HepG2 (cell line): ENCODE results near the gene VAMP2. TPM values are rescaled to one million over a fixed set of nuclear protein-coding genes. Genes with fewer than 3 reads are reported as not detected.

Experiments used
- BHLHE40 ChIP-seq: IDR thresholded peaks from 2 replicates; pipeline ENCODE4 v1.6.1; 2011; ENCODE audit warnings: low read length, improper control_type of control experiment
- DR1 ChIP-seq: sonication (generic); formaldehyde crosslinking; IDR thresholded peaks from 2 replicates; pipeline ENCODE4 v1.8.0; 2021; ENCODE audit warnings: mild to moderate bottlenecking, missing genetic modification reagents, inconsistent platforms
- KLF16 ChIP-seq, 2 experiments: sonication (generic) in 1 of 2; formaldehyde crosslinking in 1 of 2; IDR thresholded peaks; 2 replicates each; pipeline versions ENCODE4 v1.6.1 to v1.8.0; 2016 to 2023; ENCODE audit warnings: missing genetic modification reagents in 2 of 2, missing compliant biosample characterization in 1 of 2
- NAIF1 ChIP-seq: sonication (generic); formaldehyde crosslinking; IDR thresholded peaks from 2 replicates; pipeline ENCODE4 v1.5.0; 2020; ENCODE audit warnings: mild to moderate bottlenecking, missing genetic modification reagents, borderline replicate concordance
- POLR2A ChIP-seq, 2 experiments: IDR thresholded peaks; 2 replicates each; pipeline ENCODE4 v1.6.1; 2011; ENCODE audit warnings: low read depth in 2 of 2, low read length in 2 of 2, mild to moderate bottlenecking in 1 of 2, moderate library complexity in 1 of 2; ENCODE audit not compliant: insufficient read depth in 1 of 2
- RXRA ChIP-seq: sonication (generic); formaldehyde crosslinking; IDR thresholded peaks from 2 replicates; pipeline ENCODE4 v1.5.1; 2020; ENCODE audit warnings: missing genetic modification reagents
- ZNF530 ChIP-seq: sonication (generic); formaldehyde crosslinking; IDR thresholded peaks from 2 replicates; pipeline ENCODE4 v1.5.0; 2020; ENCODE audit warnings: low read depth, mild to moderate bottlenecking, missing genetic modification reagents
- ZNF607 ChIP-seq: sonication (generic); formaldehyde crosslinking; IDR thresholded peaks from 2 replicates; pipeline ENCODE4 v1.5.1; 2020; ENCODE audit warnings: missing genetic modification reagents, mild to moderate bottlenecking, borderline replicate concordance
- ZNF616 ChIP-seq: sonication (generic); formaldehyde crosslinking; IDR thresholded peaks from 2 replicates; pipeline ENCODE4 v1.5.0; 2020; ENCODE audit warnings: low read depth, mild to moderate bottlenecking, missing genetic modification reagents
- ZNF713 ChIP-seq: sonication (generic); formaldehyde crosslinking; IDR thresholded peaks from 2 replicates; pipeline ENCODE4 v1.4.0; 2020; ENCODE audit warnings: mild to moderate bottlenecking, missing genetic modification reagents
- polyA plus RNA-seq, 8 experiments: library from polyadenylated mRNA; depleted of rRNA in 3 of 8; stranded (reverse) in 7 of 8; unstranded in 1 of 8; fragments of >200 nt; fragmentation: Illumina TruSeq in 4 of 8; extraction: Trizol in 4 of 8; gene quantifications; 2 replicates each; pipeline versions ENCODE4 v1.2.1 to v1.2.3, GENCODE V29; 2011 to 2016; ENCODE audit warnings: low read depth in 4 of 8, missing spikeins in 1 of 8, mixed read lengths in 1 of 8; ENCODE audit not compliant: insufficient read depth in 1 of 8
- total RNA-seq, 5 experiments: library from RNA; depleted of rRNA; stranded (reverse); fragments of >200 nt; fragmentation: Illumina TruSeq; extraction: Trizol; gene quantifications; 2 replicates each; pipeline ENCODE4 v1.2.3, GENCODE V29; 2016; ENCODE audit warnings: low read depth in 1 of 5
- TF ChIP-seq, protein P1 (sequence below): sonication (generic); formaldehyde crosslinking; IDR thresholded peaks from 2 replicates; pipeline ENCODE4 v1.8.0; 2022; ENCODE audit warnings: low read depth, missing genetic modification reagents
- TF ChIP-seq, protein P2 (sequence below): IDR thresholded peaks from 2 replicates; pipeline ENCODE4 v1.6.1; 2012; ENCODE audit warnings: inconsistent platforms
- TF ChIP-seq, protein P3 (sequence below): sonication (generic); formaldehyde crosslinking; IDR thresholded peaks from 2 replicates; pipeline ENCODE4 v1.5.1; 2020; ENCODE audit warnings: mild to moderate bottlenecking, missing genetic modification reagents
- TF ChIP-seq, protein P4 (sequence below): sonication (generic); formaldehyde crosslinking; IDR thresholded peaks from 2 replicates; pipeline ENCODE4 v1.4.0; 2020; ENCODE audit warnings: low read depth, missing genetic modification reagents
- TF ChIP-seq, protein P5 (sequence below): IDR thresholded peaks from 2 replicates; pipeline ENCODE4 v1.6.1; 2016
- TF ChIP-seq, protein P6 (sequence below): sonication (generic); formaldehyde crosslinking; conservative IDR thresholded peaks from 2 replicates; pipeline ENCODE4 v1.4.0; 2020; ENCODE audit warnings: missing genetic modification reagents
- TF ChIP-seq, protein P7 (sequence below): sonication (generic); formaldehyde crosslinking; IDR thresholded peaks from 2 replicates; pipeline ENCODE4 v1.8.1; 2023; ENCODE audit warnings: missing genetic modification reagents, inconsistent platforms, borderline replicate concordance

Gene VAMP2
- total and polyA plus RNA-seq, 2 of the 13 experiments (the other 11 are each of a cell fraction or from before 2014, with no cell fraction given): 3.9 to 17.2 TPM

DNA sequence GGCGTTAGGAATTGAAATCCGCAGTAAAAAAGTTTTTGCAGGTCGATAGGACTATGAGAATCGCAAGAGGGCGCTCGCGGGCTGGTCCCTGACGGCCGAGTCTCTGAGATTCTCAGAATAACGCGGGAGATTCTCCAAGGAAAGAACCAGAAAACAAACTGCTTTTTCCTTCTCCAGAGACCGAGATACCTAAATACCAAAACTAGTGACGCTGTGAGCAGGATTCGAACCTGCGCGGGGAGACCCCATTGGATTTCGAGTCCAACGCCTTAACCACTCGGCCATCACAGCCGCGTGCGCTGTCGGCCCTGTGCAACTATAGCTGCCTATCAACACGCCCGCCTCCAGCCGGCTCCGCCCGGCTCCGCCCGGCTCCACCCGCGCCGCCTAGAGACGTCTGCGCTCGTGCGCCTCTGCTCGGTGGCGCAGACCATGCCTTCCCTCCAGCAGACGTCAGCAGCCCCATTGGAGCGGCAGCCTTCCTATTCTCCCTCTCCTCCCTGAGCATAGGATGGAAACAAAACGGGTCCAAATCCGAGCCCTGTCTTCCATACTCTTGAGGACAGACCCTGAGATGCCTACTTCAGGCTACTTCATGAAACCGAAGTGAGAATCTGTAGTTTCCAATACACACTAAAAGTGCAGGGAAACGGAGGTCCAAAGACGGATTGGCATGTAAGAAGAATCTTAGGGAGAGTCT lies 23.9 kb downstream of the VAMP2 start (continued):
- TF ChIP-seq, protein P1, sequence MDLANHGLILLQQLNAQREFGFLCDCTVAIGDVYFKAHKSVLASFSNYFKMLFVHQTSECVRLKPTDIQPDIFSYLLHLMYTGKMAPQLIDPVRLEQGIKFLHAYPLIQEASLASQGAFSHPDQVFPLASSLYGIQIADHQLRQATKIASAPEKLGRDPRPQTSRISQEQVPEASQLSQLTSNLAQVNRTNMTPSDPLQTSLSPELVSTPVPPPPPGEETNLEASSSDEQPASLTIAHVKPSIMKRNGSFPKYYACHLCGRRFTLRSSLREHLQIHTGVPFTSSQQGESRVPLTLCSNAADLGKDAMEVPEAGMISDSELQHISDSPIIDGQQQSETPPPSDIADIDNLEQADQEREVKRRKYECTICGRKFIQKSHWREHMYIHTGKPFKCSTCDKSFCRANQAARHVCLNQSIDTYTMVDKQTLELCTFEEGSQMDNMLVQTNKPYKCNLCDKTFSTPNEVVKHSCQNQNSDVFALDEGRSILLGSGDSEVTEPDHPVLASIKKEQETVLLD (CRISPR knock-in tag): no peak
- TF ChIP-seq, protein P2, sequence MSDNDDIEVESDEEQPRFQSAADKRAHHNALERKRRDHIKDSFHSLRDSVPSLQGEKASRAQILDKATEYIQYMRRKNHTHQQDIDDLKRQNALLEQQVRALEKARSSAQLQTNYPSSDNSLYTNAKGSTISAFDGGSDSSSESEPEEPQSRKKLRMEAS: peak; percentile 87
- TF ChIP-seq ZNF713 (peak; percentile 76; the same call in 1 of the 2 replicates), ZNF530 (CRISPR knock-in tag) (no peak), NAIF1 (peak; percentile 96), RXRA (peak; percentile 65), DR1 (CRISPR knock-in tag) (peak; percentile 59), ZNF616 (CRISPR knock-in tag) (no peak), ZNF607 (CRISPR knock-in tag) (peak; percentile 69), KLF16 (CRISPR knock-in tag; IDR thresholded peaks at IDR 0.05) (peak in 1 of 2 experiments; percentile 70; a peak in 1 of 4 replicates), BHLHE40 (peak; percentile 53; the same call in 1 of the 2 replicates), POLR2A (IDR thresholded peaks at IDR 0.05; ENCODE audit: insufficient read depth in 1 of 2, low read depth in 2 of 2, low read length in 2 of 2) (no peak)
- TF ChIP-seq, protein P3, sequence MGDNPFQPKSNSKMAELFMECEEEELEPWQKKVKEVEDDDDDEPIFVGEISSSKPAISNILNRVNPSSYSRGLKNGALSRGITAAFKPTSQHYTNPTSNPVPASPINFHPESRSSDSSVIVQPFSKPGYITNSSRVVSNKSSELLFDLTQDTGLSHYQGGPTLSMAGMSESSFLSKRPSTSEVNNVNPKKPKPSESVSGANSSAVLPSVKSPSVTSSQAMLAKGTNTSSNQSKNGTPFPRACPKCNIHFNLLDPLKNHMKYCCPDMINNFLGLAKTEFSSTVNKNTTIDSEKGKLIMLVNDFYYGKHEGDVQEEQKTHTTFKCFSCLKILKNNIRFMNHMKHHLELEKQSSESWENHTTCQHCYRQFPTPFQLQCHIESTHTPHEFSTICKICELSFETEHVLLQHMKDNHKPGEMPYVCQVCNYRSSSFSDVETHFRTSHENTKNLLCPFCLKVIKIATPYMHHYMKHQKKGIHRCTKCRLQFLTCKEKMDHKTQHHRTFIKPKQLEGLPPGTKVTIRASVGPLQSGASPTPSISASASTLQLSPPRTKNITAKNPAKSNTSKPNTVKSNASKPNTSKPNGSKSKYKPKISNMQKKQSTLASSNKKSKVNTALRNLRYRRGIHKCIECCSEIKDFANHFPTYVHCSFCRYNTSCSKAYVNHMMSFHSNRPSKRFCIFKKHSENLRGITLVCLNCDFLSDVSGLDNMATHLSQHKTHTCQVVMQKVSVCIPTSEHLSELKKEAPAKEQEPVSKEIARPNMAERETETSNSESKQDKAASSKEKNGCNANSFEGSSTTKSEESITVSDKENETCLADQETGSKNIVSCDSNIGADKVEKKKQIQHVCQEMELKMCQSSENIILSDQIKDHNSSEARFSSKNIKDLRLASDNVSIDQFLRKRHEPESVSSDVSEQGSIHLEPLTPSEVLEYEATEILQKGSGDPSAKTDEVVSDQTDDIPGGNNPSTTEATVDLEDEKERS (CRISPR knock-in tag): 0 out of 2 replicates have a peak, but pooled peaks have one; percentile 48
- TF ChIP-seq, protein P4, sequence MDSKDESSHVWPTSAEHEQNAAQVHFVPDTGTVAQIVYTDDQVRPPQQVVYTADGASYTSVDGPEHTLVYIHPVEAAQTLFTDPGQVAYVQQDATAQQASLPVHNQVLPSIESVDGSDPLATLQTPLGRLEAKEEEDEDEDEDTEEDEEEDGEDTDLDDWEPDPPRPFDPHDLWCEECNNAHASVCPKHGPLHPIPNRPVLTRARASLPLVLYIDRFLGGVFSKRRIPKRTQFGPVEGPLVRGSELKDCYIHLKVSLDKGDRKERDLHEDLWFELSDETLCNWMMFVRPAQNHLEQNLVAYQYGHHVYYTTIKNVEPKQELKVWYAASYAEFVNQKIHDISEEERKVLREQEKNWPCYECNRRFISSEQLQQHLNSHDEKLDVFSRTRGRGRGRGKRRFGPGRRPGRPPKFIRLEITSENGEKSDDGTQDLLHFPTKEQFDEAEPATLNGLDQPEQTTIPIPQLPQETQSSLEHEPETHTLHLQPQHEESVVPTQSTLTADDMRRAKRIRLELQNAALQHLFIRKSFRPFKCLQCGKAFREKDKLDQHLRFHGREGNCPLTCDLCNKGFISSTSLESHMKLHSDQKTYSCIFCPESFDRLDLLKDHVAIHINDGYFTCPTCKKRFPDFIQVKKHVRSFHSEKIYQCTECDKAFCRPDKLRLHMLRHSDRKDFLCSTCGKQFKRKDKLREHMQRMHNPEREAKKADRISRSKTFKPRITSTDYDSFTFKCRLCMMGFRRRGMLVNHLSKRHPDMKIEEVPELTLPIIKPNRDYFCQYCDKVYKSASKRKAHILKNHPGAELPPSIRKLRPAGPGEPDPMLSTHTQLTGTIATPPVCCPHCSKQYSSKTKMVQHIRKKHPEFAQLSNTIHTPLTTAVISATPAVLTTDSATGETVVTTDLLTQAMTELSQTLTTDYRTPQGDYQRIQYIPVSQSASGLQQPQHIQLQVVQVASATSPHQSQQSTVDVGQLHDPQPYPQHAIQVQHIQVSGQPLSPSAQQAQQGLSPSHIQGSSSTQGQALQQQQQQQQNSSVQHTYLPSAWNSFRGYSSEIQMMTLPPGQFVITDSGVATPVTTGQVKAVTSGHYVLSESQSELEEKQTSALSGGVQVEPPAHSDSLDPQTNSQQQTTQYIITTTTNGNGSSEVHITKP: no peak
- TF ChIP-seq, protein P5, sequence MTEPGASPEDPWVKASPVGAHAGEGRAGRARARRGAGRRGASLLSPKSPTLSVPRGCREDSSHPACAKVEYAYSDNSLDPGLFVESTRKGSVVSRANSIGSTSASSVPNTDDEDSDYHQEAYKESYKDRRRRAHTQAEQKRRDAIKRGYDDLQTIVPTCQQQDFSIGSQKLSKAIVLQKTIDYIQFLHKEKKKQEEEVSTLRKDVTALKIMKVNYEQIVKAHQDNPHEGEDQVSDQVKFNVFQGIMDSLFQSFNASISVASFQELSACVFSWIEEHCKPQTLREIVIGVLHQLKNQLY: no peak
- TF ChIP-seq, protein P6, sequence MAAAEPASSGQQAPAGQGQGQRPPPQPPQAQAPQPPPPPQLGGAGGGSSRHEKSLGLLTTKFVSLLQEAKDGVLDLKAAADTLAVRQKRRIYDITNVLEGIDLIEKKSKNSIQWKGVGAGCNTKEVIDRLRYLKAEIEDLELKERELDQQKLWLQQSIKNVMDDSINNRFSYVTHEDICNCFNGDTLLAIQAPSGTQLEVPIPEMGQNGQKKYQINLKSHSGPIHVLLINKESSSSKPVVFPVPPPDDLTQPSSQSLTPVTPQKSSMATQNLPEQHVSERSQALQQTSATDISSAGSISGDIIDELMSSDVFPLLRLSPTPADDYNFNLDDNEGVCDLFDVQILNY (CRISPR knock-in tag): no peak
- TF ChIP-seq, protein P7, sequence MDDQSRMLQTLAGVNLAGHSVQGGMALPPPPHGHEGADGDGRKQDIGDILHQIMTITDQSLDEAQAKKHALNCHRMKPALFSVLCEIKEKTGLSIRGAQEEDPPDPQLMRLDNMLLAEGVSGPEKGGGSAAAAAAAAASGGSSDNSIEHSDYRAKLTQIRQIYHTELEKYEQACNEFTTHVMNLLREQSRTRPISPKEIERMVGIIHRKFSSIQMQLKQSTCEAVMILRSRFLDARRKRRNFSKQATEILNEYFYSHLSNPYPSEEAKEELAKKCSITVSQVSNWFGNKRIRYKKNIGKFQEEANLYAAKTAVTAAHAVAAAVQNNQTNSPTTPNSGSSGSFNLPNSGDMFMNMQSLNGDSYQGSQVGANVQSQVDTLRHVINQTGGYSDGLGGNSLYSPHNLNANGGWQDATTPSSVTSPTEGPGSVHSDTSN: no peak
